ENCODE data around the gene PPP2R5A. TPM values are rescaled to one million over a fixed set of nuclear protein-coding genes. Genes with fewer than 3 reads are reported as not detected.
A peak's percentile ranks its signal among the peaks of the same experiment; 100 is the strongest.

PPP2R5A gene
- polyA plus RNA-seq, 3 donors = 28.1 to 38.4 (median 31.1) TPM

GRCh38 chr1:212315184-212315583, 30.0 kb downstream of the PPP2R5A start:
- H4K20me1 ChIP-seq (ENCODE audit: insufficient read depth, low read length) = peaks cover 94% of the 10 kb centered on the region
- intact Hi-C loops (cut with micrococcal nuclease) = no loop called here
- no peak overlapping the region for H3K27ac Mint-ChIP-seq

GRCh38 chr1:212315907-212316306, 30.7 kb downstream of the PPP2R5A start:
- H3K79me2 ChIP-seq (ENCODE audit: insufficient read depth, low read length) = peaks cover 87% of the 10 kb centered on the region
- Mint-ChIP-seq H3K27ac (peak overlapping the region in 1 of 7 donors; percentile 2), H3K27me3 (ENCODE audit: low read depth in 3 of 3) (no peaks in the 10 kb centered on the region), H3K4me3 (no peak overlapping the region), H3K9me3 (no peaks in the 10 kb centered on the region), H3K36me3 (peaks cover 4 to 25% of the 10 kb centered on the region in 2 donors), H3K4me1 (peaks cover 14% of the 10 kb centered on the region)
- intact Hi-C loops (cut with micrococcal nuclease) = no loop called here
- H3K36me3 ChIP-seq (replicated peaks in 1 of 2; ENCODE audit: control insufficient read depth in 1 of 2, insufficient read depth in 2 of 2, low read length in 2 of 2) = peaks cover 6 to 8% of the 10 kb centered on the region in 2 donors
- H3K4me2 ChIP-seq (replicated peaks; ENCODE audit: extremely low read depth, low read length, poor library complexity, severe bottlenecking) = no peak overlapping the region
- no peak overlapping the region for H3K9ac ChIP-seq (ENCODE audit: insufficient read depth, low read length, poor library complexity, severe bottlenecking)
- no peak overlapping the region for H2AFZ ChIP-seq (ENCODE audit: insufficient read depth, low read depth, low read length, poor library complexity, severe bottlenecking)
- no peak overlapping the region for H3K4me3 ChIP-seq (replicated peaks in 1 of 3; ENCODE audit: low read depth in 2 of 3, low read length in 3 of 3)
- no peaks in the 10 kb centered on the region for H3K27me3 ChIP-seq (ENCODE audit: control insufficient read depth in 2 of 2, insufficient read depth in 2 of 2, low read length in 2 of 2)
- no peak for TF ChIP-seq CTCF (IDR thresholded peaks at IDR 0.05)
- peaks cover 0 to under 1% of the 10 kb centered on the region in 2 donors for H3K4me1 ChIP-seq (ENCODE audit: control insufficient read depth in 1 of 2, insufficient read depth in 2 of 2, low read length in 2 of 2)
- no peaks in the 10 kb centered on the region for H3K9me3 ChIP-seq (replicated peaks in 1 of 2; ENCODE audit: control insufficient read depth in 1 of 2, insufficient read depth in 1 of 2, low read length in 2 of 2)
- DNase-seq = peak; percentile 3 to 13 (median 9)
- H4K20me1 ChIP-seq (ENCODE audit: insufficient read depth, low read length) = peaks cover 87% of the 10 kb centered on the region
- H3K27ac ChIP-seq (ENCODE audit: low read depth in 1 of 2, low read length in 2 of 2) = peak overlapping the region in 1 of 2 donors; percentile 21

More at GRCh38 chr1:212315184-212315583, 30.0 kb downstream of the PPP2R5A start:
- no peaks in the 10 kb centered on the region for H3K27me3 Mint-ChIP-seq (ENCODE audit: low read depth in 3 of 3)
- Histone ChIP-seq H3K4me2 (replicated peaks; ENCODE audit: extremely low read depth, low read length, poor library complexity, severe bottlenecking) (no peak overlapping the region), H3K79me2 (ENCODE audit: insufficient read depth, low read length) (peaks cover 94% of the 10 kb centered on the region), H3K9ac (ENCODE audit: insufficient read depth, low read length, poor library complexity, severe bottlenecking) (no peak overlapping the region), H3K27me3 (ENCODE audit: control insufficient read depth in 2 of 2, insufficient read depth in 2 of 2, low read length in 2 of 2) (no peaks in the 10 kb centered on the region), H3K27ac (ENCODE audit: low read depth in 1 of 2, low read length in 2 of 2) (no peak overlapping the region), H2AFZ (ENCODE audit: insufficient read depth, low read depth, low read length, poor library complexity, severe bottlenecking) (no peak overlapping the region), H3K9me3 (replicated peaks in 1 of 2; ENCODE audit: control insufficient read depth in 1 of 2, insufficient read depth in 1 of 2, low read length in 2 of 2) (no peaks in the 10 kb centered on the region), H3K4me1 (ENCODE audit: control insufficient read depth in 1 of 2, insufficient read depth in 2 of 2, low read length in 2 of 2) (peaks cover 7% of the 10 kb centered on the region in 2 donors), H3K36me3 (replicated peaks in 1 of 2; ENCODE audit: control insufficient read depth in 1 of 2, insufficient read depth in 2 of 2, low read length in 2 of 2) (peaks cover 6 to 8% of the 10 kb centered on the region in 2 donors), H3K4me3 (replicated peaks in 1 of 3; ENCODE audit: low read depth in 2 of 3, low read length in 3 of 3) (no peak overlapping the region)
- no peak overlapping the region for H3K4me3 Mint-ChIP-seq
- no peak for TF ChIP-seq CTCF (IDR thresholded peaks at IDR 0.05)
- H3K9me3 Mint-ChIP-seq = no peaks in the 10 kb centered on the region
- no CpG with 5 or more reads among the region's 2 CpGs for WGBS (ENCODE audit: insufficient coverage)
- peaks cover 4 to 30% of the 10 kb centered on the region in 2 donors for H3K36me3 Mint-ChIP-seq
- no peak for DNase-seq
- H3K4me1 Mint-ChIP-seq = peaks cover 21% of the 10 kb centered on the region
